ENCODE data around the gene MBD2. TPM values are rescaled to one million over a fixed set of nuclear protein-coding genes. Genes with fewer than 3 reads are reported as not detected.
"Not testable (repeated sequence)": the region's sequence is repeated elsewhere in the genome, so short reads cannot be mapped to it uniquely, and the experiment has no call there.

Gene MBD2
- total RNA-seq, 1 donor from 2014 or later: 12.5 TPM

- Histone ChIP-seq H3K9ac (ENCODE audit: low read depth in 1 of 3, low read length in 3 of 3) (no peak overlapping the region), H3K27me3 (ENCODE audit: control insufficient read depth in 3 of 3, insufficient read depth in 3 of 3, low read length in 3 of 3) (no peaks in the 10 kb centered on the region), H3K4me3 (ENCODE audit: low read length in 3 of 3) (no peak overlapping the region), H3K36me3 (ENCODE audit: control insufficient read depth in 3 of 3, insufficient read depth in 3 of 3, low read length in 3 of 3) (no peaks in the 10 kb centered on the region), H3K9me3 (ENCODE audit: control insufficient read depth in 3 of 3, low read length in 3 of 3) (peaks cover 0 to 5% (median 3%) of the 10 kb centered on the region in 3 donors), H3K4me1 (ENCODE audit: control insufficient read depth in 3 of 3, insufficient read depth in 3 of 3, low read length in 3 of 3) (no peaks in the 10 kb centered on the region), H3K27ac (ENCODE audit: low read depth, low read length) (no peak overlapping the region)
These were observed 83.3 kb downstream of the MBD2 start for GRCh38 chr18:54141041-54141608.

DNA sequence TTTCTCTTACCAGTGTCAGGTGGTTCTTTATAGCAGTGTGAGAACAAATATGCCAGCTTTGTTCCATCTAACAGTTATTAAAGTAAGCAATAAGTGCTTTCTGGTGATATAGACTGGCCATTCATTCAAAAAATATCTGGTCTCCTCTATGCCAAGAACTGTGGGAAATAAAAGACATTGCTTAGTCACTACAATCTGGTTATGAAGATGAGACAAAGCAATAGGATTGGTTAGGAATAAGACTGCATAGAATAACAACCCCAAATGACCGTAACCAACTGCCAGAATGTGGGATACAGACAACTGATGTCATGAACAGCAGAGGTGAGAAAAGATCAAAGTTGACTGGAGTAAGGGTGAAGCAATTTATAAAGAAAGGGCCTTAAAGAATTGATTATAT, 83.8 kb downstream of the MBD2 start:
- Histone ChIP-seq H3K27me3 (ENCODE audit: control insufficient read depth in 3 of 3, insufficient read depth in 3 of 3, low read length in 3 of 3) (no peaks in the 10 kb centered on the region), H3K27ac (ENCODE audit: low read depth, low read length) (no peak overlapping the region), H3K9ac (ENCODE audit: low read depth in 1 of 3, low read length in 3 of 3) (no peak overlapping the region), H3K9me3 (ENCODE audit: control insufficient read depth in 3 of 3, low read length in 3 of 3) (peaks cover 0 to 5% (median 3%) of the 10 kb centered on the region in 3 donors), H3K4me3 (ENCODE audit: low read length in 3 of 3) (no peak overlapping the region), H3K4me1 (ENCODE audit: control insufficient read depth in 3 of 3, insufficient read depth in 3 of 3, low read length in 3 of 3) (no peaks in the 10 kb centered on the region), H3K36me3 (ENCODE audit: control insufficient read depth in 3 of 3, insufficient read depth in 3 of 3, low read length in 3 of 3) (no peaks in the 10 kb centered on the region)

- Histone ChIP-seq H3K9ac (ENCODE audit: low read depth in 1 of 3, low read length in 3 of 3) (no peak overlapping the region), H3K9me3 (ENCODE audit: control insufficient read depth in 3 of 3, low read length in 3 of 3) (no peaks in the 10 kb centered on the region), H3K4me3 (ENCODE audit: low read length in 3 of 3) (no peak overlapping the region), H3K4me1 (ENCODE audit: control insufficient read depth in 3 of 3, insufficient read depth in 3 of 3, low read length in 3 of 3) (no peaks in the 10 kb centered on the region), H3K27me3 (ENCODE audit: control insufficient read depth in 3 of 3, insufficient read depth in 3 of 3, low read length in 3 of 3) (no peaks in the 10 kb centered on the region), H3K27ac (ENCODE audit: low read depth, low read length) (no peak overlapping the region), H3K36me3 (ENCODE audit: control insufficient read depth in 3 of 3, insufficient read depth in 3 of 3, low read length in 3 of 3) (no peaks in the 10 kb centered on the region)
These were observed 89.3 kb downstream of the MBD2 start for GRCh38 chr18:54135216-54135615.

DNA sequence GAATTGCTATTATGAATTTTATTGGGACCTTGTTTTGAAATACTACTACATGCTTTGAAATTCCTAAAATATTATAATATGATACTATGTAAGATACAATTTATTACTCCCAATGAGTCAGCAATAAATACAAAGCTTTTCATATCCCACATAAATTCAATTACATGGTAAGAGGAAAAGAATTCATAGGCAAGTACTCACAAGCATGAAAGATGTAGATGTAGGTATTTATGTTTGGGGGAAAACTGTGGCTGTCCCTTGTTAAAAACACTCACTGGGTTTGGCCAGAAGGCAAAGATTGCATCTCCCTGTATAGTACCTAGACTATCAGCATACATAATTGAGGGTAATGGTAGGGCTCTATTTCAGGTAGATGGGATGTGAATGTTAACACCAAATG, 90.4 kb downstream of the MBD2 start:
- Histone ChIP-seq H3K4me3 (ENCODE audit: low read length in 3 of 3) (no peak overlapping the region), H3K4me1 (ENCODE audit: control insufficient read depth in 3 of 3, insufficient read depth in 3 of 3, low read length in 3 of 3) (no peaks in the 10 kb centered on the region), H3K9ac (ENCODE audit: low read depth in 1 of 3, low read length in 3 of 3) (no peak overlapping the region), H3K27me3 (ENCODE audit: control insufficient read depth in 3 of 3, insufficient read depth in 3 of 3, low read length in 3 of 3) (no peaks in the 10 kb centered on the region), H3K36me3 (ENCODE audit: control insufficient read depth in 3 of 3, insufficient read depth in 3 of 3, low read length in 3 of 3) (no peaks in the 10 kb centered on the region), H3K27ac (ENCODE audit: low read depth, low read length) (no peak overlapping the region), H3K9me3 (ENCODE audit: control insufficient read depth in 3 of 3, low read length in 3 of 3) (no peaks in the 10 kb centered on the region)

GRCh38 chr18:54130631-54131030, 93.8 kb downstream of the MBD2 start:
- no peaks in the 10 kb centered on the region for H3K27me3 ChIP-seq (ENCODE audit: control insufficient read depth in 3 of 3, insufficient read depth in 3 of 3, low read length in 3 of 3)
- H3K9ac ChIP-seq (ENCODE audit: low read depth in 1 of 3, low read length in 3 of 3): no peak overlapping the region

DNA sequence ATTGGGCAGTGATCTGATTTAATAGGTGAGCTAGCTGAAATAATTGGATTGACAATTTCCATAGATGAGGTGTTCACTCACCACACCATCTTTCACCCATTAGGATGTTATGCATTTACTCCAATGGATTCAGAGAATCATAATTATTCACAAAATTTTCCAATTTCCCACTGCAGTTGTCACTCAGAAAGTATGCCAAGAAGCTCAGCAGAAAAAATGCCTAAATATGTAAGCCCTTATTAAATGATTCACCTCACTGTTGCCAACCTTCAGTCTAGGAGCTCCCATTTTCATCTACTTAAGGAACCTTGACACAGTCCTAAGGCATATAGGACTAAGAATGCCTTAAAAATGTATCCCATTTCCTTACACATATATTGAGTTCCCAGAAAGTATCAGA, 94.3 kb downstream of the MBD2 start:
- H3K27ac ChIP-seq (ENCODE audit: low read depth, low read length): no peak overlapping the region
- no peaks in the 10 kb centered on the region for H3K4me1 ChIP-seq (ENCODE audit: control insufficient read depth in 3 of 3, insufficient read depth in 3 of 3, low read length in 3 of 3)
- no peaks in the 10 kb centered on the region for H3K36me3 ChIP-seq (ENCODE audit: control insufficient read depth in 3 of 3, insufficient read depth in 3 of 3, low read length in 3 of 3)
- H3K9ac ChIP-seq (ENCODE audit: low read depth in 1 of 3, low read length in 3 of 3): no peak overlapping the region
- H3K27me3 ChIP-seq (ENCODE audit: control insufficient read depth in 3 of 3, insufficient read depth in 3 of 3, low read length in 3 of 3): no peaks in the 10 kb centered on the region
- H3K4me3 ChIP-seq (ENCODE audit: low read length in 3 of 3): no peak overlapping the region
- H3K9me3 ChIP-seq (ENCODE audit: control insufficient read depth in 3 of 3, low read length in 3 of 3): no peaks in the 10 kb centered on the region

More at GRCh38 chr18:54130631-54131030, 93.8 kb downstream of the MBD2 start:
- Histone ChIP-seq H3K9me3 (ENCODE audit: control insufficient read depth in 3 of 3, low read length in 3 of 3) (no peaks in the 10 kb centered on the region), H3K4me3 (ENCODE audit: low read length in 3 of 3) (no peak overlapping the region), H3K36me3 (ENCODE audit: control insufficient read depth in 3 of 3, insufficient read depth in 3 of 3, low read length in 3 of 3) (no peaks in the 10 kb centered on the region), H3K27ac (ENCODE audit: low read depth, low read length) (no peak overlapping the region), H3K4me1 (ENCODE audit: control insufficient read depth in 3 of 3, insufficient read depth in 3 of 3, low read length in 3 of 3) (no peaks in the 10 kb centered on the region)

GRCh38 chr18:54129448-54130067, 94.9 kb downstream of the MBD2 start:
- Histone ChIP-seq H3K4me3 (ENCODE audit: low read length in 3 of 3) (no peak overlapping the region), H3K36me3 (ENCODE audit: control insufficient read depth in 3 of 3, insufficient read depth in 3 of 3, low read length in 3 of 3) (no peaks in the 10 kb centered on the region), H3K9ac (ENCODE audit: low read depth in 1 of 3, low read length in 3 of 3) (no peak overlapping the region), H3K27me3 (ENCODE audit: control insufficient read depth in 3 of 3, insufficient read depth in 3 of 3, low read length in 3 of 3) (no peaks in the 10 kb centered on the region), H3K4me1 (ENCODE audit: control insufficient read depth in 3 of 3, insufficient read depth in 3 of 3, low read length in 3 of 3) (no peaks in the 10 kb centered on the region), H3K9me3 (ENCODE audit: control insufficient read depth in 3 of 3, low read length in 3 of 3) (no peaks in the 10 kb centered on the region), H3K27ac (ENCODE audit: low read depth, low read length) (no peak overlapping the region)

DNA sequence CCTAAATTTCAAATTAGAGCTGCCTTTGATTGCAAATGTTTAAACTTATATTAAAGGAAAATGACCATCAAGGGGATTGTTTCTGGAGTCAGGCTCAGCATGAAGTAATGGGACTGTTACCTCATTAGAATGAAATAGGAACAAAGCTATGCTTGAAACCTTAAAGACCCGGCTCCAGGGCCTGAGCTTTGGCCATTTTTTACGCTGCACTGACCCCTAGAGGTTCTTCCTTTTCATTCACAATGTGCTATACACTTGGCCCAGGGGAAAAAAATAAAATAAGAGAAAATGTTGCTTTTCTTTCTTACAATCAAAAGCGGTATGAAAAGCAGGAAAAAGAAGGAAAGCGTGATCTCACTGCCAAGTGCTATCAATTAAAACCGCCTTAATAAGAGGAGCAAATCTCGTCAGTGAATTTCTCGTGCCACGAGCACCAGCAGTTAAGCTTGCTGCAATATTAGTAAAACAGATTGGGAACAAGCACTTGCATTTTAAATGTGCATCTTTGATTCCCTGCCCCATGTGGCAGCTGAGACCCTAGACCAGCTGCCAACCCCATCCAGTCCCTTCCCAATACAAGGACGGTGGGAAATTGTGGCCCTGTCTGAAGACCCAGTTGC, 96.6 kb downstream of the MBD2 start:
- Histone ChIP-seq H3K9me3 (ENCODE audit: control insufficient read depth in 3 of 3, low read length in 3 of 3) (no peaks in the 10 kb centered on the region), H3K27ac (ENCODE audit: low read depth, low read length) (no peak overlapping the region), H3K27me3 (ENCODE audit: control insufficient read depth in 3 of 3, insufficient read depth in 3 of 3, low read length in 3 of 3) (no peaks in the 10 kb centered on the region), H3K4me3 (ENCODE audit: low read length in 3 of 3) (no peak overlapping the region), H3K4me1 (ENCODE audit: control insufficient read depth in 3 of 3, insufficient read depth in 3 of 3, low read length in 3 of 3) (no peaks in the 10 kb centered on the region), H3K9ac (ENCODE audit: low read depth in 1 of 3, low read length in 3 of 3) (no peak overlapping the region), H3K36me3 (ENCODE audit: control insufficient read depth in 3 of 3, insufficient read depth in 3 of 3, low read length in 3 of 3) (no peaks in the 10 kb centered on the region)

DNA sequence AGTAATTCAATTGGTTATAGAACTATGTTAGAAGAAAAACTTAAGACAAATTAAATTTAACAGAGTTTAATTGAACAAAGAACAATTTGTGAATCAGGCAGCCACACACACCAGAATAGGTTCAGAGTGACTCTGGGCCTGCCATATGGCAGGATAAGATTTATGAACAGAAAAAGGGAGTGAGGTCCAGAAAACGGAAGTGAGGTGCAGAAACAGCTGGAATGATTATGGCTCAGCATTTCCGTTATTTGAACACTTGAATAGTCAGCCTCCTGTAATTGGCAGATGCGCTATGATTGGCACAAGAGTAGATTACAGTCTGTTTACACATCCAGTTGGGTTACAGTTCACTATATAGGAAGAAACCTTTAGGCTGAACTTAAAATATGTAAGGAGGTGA, 99.0 kb downstream of the MBD2 start:
- no peaks in the 10 kb centered on the region for H3K36me3 ChIP-seq (ENCODE audit: control insufficient read depth in 3 of 3, insufficient read depth in 3 of 3, low read length in 3 of 3)
- H3K9ac ChIP-seq (ENCODE audit: low read depth in 1 of 3, low read length in 3 of 3): no peak overlapping the region
- H3K4me3 ChIP-seq (ENCODE audit: low read length in 3 of 3): no peak overlapping the region
- no peaks in the 10 kb centered on the region for H3K4me1 ChIP-seq (ENCODE audit: control insufficient read depth in 3 of 3, insufficient read depth in 3 of 3, low read length in 3 of 3)
- H3K27me3 ChIP-seq (ENCODE audit: control insufficient read depth in 3 of 3, insufficient read depth in 3 of 3, low read length in 3 of 3): no peaks in the 10 kb centered on the region
- H3K9me3 ChIP-seq (ENCODE audit: control insufficient read depth in 3 of 3, low read length in 3 of 3): no peaks in the 10 kb centered on the region
- no peak overlapping the region for H3K27ac ChIP-seq (ENCODE audit: low read depth, low read length)

DNA sequence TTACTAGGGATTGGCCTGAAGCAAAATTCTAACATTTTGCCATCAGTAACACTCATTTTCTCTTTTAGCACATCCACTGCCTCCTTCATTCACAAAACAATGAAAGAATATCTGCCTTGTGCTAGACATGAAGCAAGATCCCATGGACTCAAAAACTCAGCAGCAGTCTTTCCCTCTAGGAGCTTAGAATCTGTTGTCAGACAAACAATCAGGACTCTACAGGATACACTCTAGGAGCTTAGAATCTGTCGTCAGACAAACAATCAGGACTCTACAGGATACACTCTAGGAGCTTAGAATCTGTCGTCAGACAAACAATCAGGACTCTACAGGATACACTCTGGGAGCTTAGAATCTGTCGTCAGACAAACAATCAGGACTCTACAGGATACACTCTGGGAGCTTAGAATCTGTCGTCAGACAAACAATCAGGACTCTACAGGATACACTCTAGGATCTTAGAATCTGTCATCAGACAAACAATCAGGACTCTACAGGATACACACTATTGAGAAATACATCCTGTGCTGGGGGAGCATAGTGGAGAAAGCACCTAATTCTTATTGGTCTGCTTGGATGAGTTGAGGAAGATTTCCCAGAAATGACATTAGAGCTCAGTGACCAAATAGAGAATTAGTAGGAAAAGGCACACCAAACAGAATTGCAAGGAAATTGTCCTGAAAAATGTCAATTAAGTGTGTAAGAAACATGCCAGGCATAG, 100.6 kb downstream of the MBD2 start:
- H3K27me3 ChIP-seq (ENCODE audit: control insufficient read depth in 3 of 3, insufficient read depth in 3 of 3, low read length in 3 of 3); H3K36me3 ChIP-seq (ENCODE audit: control insufficient read depth in 3 of 3, insufficient read depth in 3 of 3, low read length in 3 of 3); H3K4me3 ChIP-seq (ENCODE audit: low read length in 3 of 3); H3K9ac ChIP-seq (ENCODE audit: low read depth in 1 of 3, low read length in 3 of 3); H3K4me1 ChIP-seq (ENCODE audit: control insufficient read depth in 3 of 3, insufficient read depth in 3 of 3, low read length in 3 of 3); H3K9me3 ChIP-seq (ENCODE audit: control insufficient read depth in 3 of 3, low read length in 3 of 3); H3K27ac ChIP-seq (ENCODE audit: low read depth, low read length): not testable (repeated sequence)

Measured in skeletal muscle tissue (tissue), 4 donors.